ENCODE measurements around the gene PRR20G. TPM values are rescaled to one million over a fixed set of nuclear protein-coding genes. Genes with fewer than 3 reads are reported as not detected.

The PRR20G gene
- total RNA-seq, 1 donor from 2014 or later: not detected

DNA sequence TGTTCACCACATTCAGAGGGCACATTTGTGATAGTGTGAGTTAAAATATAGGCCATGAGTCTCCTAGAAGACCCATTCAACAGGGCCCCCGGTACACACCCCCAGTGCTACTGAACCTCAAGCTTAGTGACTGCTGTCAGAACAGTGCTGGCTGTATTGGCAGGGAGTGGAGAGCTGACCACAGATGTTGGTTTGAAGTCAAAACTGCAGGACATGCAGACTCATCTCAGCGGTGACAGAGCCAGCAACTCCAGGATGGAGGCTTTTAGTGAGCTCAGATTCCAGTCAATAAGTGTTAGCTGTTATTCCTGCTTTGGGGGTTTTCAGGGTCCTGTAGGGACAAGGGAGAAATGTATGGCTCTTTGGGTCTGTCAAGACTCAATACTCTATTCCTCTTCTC, 29.1 kb downstream of the PRR20G start:
- no peak for DNase-seq (ENCODE audit: extremely low spot score in 2 of 2)
- H3K27ac ChIP-seq: no peak overlapping the region
- no peaks in the 10 kb centered on the region for H3K27me3 ChIP-seq
- H3K36me3 ChIP-seq: no peaks in the 10 kb centered on the region
- H3K9me3 ChIP-seq: no peaks in the 10 kb centered on the region
- intact Hi-C loops (cut with DNase I): no loop called here
- H3K4me3 ChIP-seq: no peak overlapping the region
- H3K4me1 ChIP-seq: no peaks in the 10 kb centered on the region
- TF ChIP-seq POLR2AphosphoS5 (IDR thresholded peaks at IDR 0.05; ENCODE audit: insufficient read depth in 1 of 2, low read depth in 1 of 2): no peak
- TF ChIP-seq POLR2A (IDR thresholded peaks at IDR 0.05): no peak
- TF ChIP-seq, protein P1, sequence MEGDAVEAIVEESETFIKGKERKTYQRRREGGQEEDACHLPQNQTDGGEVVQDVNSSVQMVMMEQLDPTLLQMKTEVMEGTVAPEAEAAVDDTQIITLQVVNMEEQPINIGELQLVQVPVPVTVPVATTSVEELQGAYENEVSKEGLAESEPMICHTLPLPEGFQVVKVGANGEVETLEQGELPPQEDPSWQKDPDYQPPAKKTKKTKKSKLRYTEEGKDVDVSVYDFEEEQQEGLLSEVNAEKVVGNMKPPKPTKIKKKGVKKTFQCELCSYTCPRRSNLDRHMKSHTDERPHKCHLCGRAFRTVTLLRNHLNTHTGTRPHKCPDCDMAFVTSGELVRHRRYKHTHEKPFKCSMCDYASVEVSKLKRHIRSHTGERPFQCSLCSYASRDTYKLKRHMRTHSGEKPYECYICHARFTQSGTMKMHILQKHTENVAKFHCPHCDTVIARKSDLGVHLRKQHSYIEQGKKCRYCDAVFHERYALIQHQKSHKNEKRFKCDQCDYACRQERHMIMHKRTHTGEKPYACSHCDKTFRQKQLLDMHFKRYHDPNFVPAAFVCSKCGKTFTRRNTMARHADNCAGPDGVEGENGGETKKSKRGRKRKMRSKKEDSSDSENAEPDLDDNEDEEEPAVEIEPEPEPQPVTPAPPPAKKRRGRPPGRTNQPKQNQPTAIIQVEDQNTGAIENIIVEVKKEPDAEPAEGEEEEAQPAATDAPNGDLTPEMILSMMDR (IDR thresholded peaks at IDR 0.05): no peak

DNA sequence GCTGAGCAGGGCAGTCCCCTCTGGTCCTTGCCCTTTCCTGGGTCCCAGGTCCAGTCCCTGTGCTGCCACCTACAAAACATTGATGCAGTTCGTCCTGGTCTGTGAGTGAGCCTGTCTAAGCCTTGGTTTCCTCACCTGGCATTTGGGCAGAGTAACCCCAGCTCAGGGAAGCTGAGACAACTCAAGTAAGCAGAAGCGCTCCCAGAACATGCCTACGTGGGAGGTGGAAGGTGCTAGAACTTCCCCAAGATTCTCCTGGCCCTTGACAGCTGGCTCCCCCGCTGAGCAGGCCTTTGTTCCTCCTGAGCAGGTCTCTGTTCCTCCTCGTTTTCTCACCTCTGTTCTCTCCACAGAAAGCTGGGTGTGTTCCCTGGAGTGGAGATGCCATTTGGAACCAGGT, 30.5 kb downstream of the PRR20G start:
- no peak overlapping the region for H3K4me3 ChIP-seq
- H3K9me3 ChIP-seq: no peaks in the 10 kb centered on the region
- peak in 1 of 2 donors; percentile 54 for DNase-seq (ENCODE audit: extremely low spot score in 2 of 2)
- H3K27ac ChIP-seq: no peak overlapping the region
- intact Hi-C loops (cut with DNase I): no loop called here
- no peaks in the 10 kb centered on the region for H3K36me3 ChIP-seq
- TF ChIP-seq POLR2A (IDR thresholded peaks at IDR 0.05) (no peak), POLR2AphosphoS5 (IDR thresholded peaks at IDR 0.05; ENCODE audit: insufficient read depth in 1 of 2, low read depth in 1 of 2) (no peak)
- TF ChIP-seq, protein P1 (IDR thresholded peaks at IDR 0.05): no peak
- no peaks in the 10 kb centered on the region for H3K27me3 ChIP-seq
- H3K4me1 ChIP-seq: no peaks in the 10 kb centered on the region

DNA sequence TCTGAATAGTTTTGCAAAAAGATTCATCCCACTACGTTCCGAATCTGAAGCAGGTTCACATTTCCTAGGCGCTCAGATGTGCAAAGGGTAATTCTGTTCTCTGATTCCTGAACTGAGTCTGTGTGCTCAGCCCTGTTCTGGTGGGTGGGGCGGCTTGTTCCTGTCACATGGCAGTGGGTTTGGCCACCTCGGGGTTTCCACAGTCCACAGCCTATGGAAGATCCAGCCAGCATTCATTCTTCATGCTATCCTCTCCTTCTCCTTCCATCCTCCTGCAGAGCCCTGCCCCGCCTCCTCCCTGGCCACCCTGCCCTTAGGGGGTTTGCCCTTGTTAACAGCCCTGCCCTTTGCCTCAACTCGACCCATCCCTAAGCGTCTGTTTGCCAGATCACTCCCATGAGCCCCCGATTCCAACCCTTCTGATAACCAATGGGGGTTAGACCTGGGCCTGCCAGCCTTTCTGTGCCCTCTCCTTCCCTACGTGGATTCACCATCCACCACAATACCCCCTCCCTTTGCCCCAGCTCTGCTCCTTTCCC, 31.0 kb downstream of the PRR20G start:
- TF ChIP-seq POLR2A (IDR thresholded peaks at IDR 0.05): no peak
- TF ChIP-seq, protein P1 (IDR thresholded peaks at IDR 0.05): no peak
- no peak for TF ChIP-seq POLR2AphosphoS5 (IDR thresholded peaks at IDR 0.05; ENCODE audit: insufficient read depth in 1 of 2, low read depth in 1 of 2)
- Histone ChIP-seq H3K4me3 (no peak overlapping the region), H3K27me3 (no peaks in the 10 kb centered on the region), H3K4me1 (no peaks in the 10 kb centered on the region), H3K9me3 (no peaks in the 10 kb centered on the region), H3K36me3 (no peaks in the 10 kb centered on the region), H3K27ac (no peak overlapping the region)
- intact Hi-C loops (cut with DNase I): no loop called here
- DNase-seq (ENCODE audit: extremely low spot score in 2 of 2): peak in 1 of 2 donors; percentile 70

DNA sequence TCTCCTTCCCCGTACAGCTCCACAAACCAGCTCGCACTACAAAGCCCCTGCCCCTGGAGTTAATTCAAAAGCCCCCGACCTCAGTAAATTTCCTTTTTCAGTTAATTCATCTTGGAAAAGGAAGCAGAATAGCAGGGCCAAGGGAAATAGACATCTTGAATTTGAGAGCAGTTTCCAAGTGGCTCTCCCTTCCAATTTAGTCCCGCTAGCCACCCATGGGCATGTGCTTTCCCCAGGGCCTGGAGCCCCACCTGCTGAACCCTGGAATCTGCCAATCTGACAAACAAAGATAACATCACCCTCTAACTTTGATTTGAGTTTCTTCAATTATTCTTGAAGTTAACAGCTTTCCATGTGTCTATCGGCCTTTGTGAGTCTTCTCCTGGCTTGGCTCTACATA, 31.7 kb downstream of the PRR20G start:
- no peak overlapping the region for H3K4me3 ChIP-seq
- H3K4me1 ChIP-seq: no peaks in the 10 kb centered on the region
- H3K9me3 ChIP-seq: no peaks in the 10 kb centered on the region
- DNase-seq (ENCODE audit: extremely low spot score in 2 of 2): peak in 1 of 2 donors; percentile 54
- H3K27ac ChIP-seq: no peak overlapping the region
- intact Hi-C loops (cut with DNase I): no loop called here
- H3K36me3 ChIP-seq: no peaks in the 10 kb centered on the region
- TF ChIP-seq POLR2A (IDR thresholded peaks at IDR 0.05): no peak
- TF ChIP-seq, protein P1 (IDR thresholded peaks at IDR 0.05): no peak
- no peak for TF ChIP-seq POLR2AphosphoS5 (IDR thresholded peaks at IDR 0.05; ENCODE audit: insufficient read depth in 1 of 2, low read depth in 1 of 2)
- H3K27me3 ChIP-seq: no peaks in the 10 kb centered on the region

DNA sequence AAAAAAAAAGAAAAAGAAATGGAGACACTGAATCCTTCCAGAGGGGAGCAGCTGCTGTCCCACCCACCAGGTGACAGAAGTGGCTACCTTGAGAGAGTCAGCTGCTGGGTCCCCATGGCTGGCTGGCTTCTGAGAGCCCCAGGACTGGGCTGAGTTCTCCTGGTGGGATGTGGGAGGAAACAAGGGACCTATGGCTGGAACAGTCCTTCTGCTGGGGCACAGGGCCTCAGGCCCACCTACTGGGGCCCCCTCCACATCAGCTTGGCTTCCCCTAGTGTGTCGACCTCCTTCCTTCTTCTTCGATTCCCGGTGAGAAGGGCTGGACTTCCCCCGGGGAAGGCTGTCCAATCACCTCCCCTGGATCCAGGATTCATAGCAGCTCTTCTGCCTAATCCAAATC, 32.3 kb downstream of the PRR20G start:
- DNase-seq (ENCODE audit: extremely low spot score in 2 of 2): peak in 1 of 2 donors; percentile 52
- no peaks in the 10 kb centered on the region for H3K9me3 ChIP-seq
- TF ChIP-seq, protein P1 (IDR thresholded peaks at IDR 0.05): no peak
- no peak for TF ChIP-seq POLR2A (IDR thresholded peaks at IDR 0.05)
- no peak for TF ChIP-seq POLR2AphosphoS5 (IDR thresholded peaks at IDR 0.05; ENCODE audit: insufficient read depth in 1 of 2, low read depth in 1 of 2)
- H3K4me3 ChIP-seq: no peak overlapping the region
- no peaks in the 10 kb centered on the region for H3K27me3 ChIP-seq
- no peaks in the 10 kb centered on the region for H3K4me1 ChIP-seq
- intact Hi-C loops (cut with DNase I): no loop called here
- H3K27ac ChIP-seq: no peak overlapping the region
- no peaks in the 10 kb centered on the region for H3K36me3 ChIP-seq

Data from vagina (tissue), 2 donors.